PC-3 (cell line): ENCODE results near the gene CDH4. TPM values are rescaled to one million over a fixed set of nuclear protein-coding genes. Genes with fewer than 3 reads are reported as not detected.

Experiments used
- ATAC-seq: fragments of 200-7000 bp; cut with Tn5 transposase; 2 replicates; pipeline ENCODE4 v1.9.1; 2020; ENCODE audit warnings: mild to moderate bottlenecking, moderate library complexity
- BruUV-seq: library from RNA; stranded (reverse); fragments of 400-500 nt; replicated peaks from 2 replicates; lab custom pipeline; 2021; lab: Mats Ljungman, UMichigan
- CTCF ChIA-PET: fragments of 300-600 bp; sonication (Branson Sonifier 250); formaldehyde crosslinking; loops from one replicate; lab custom pipeline; 2022; ENCODE audit warnings: antibody characterized with exemption; lab: Charles Lee
- POLR2A ChIA-PET: fragments of 300-600 bp; sonication (Branson Sonifier 250); formaldehyde crosslinking; loops from one replicate; lab custom pipeline; 2022; ENCODE audit warnings: antibody characterized with exemption; ENCODE audit not compliant: unreplicated experiment; lab: Charles Lee
- DNase-seq: peaks from one replicate; pipeline ENCODE4 v3.0.0-alpha.2; 2015
- H2AFZ ChIP-seq: fragments of 300-600 bp; sonication (generic); 2 replicates; pipeline ENCODE4 v1.6.0; 2016; ENCODE audit warnings: antibody characterized with exemption, low read length
- H3F3A ChIP-seq: fragments of 300-600 bp; sonication (generic); one replicate; pipeline ENCODE4 v1.6.0; 2017; ENCODE audit warnings: antibody characterized with exemption, low read length, control low read depth, mild to moderate bottlenecking; ENCODE audit not compliant: unreplicated experiment
- H3K27ac ChIP-seq: fragments of 300-600 bp; sonication (generic); 2 replicates; pipeline ENCODE4 v1.5.1; 2016; ENCODE audit warnings: mild to moderate bottlenecking, low read length
- H3K27me3 ChIP-seq: fragments of 300-600 bp; sonication (generic); 2 replicates; pipeline ENCODE4 v1.6.1; 2016; ENCODE audit warnings: low read length, mixed read lengths
- H3K36me3 ChIP-seq: fragments of 300-600 bp; sonication (generic); 2 replicates; pipeline ENCODE4 v1.6.1; 2016; ENCODE audit warnings: low read depth, mixed run types, low read length, mixed read lengths
- H3K4me1 ChIP-seq: fragments of 300-600 bp; sonication (generic); 2 replicates; pipeline ENCODE4 v1.5.1; 2016; ENCODE audit warnings: low read length; ENCODE audit not compliant: insufficient read depth
- H3K4me2 ChIP-seq: fragments of 300-600 bp; sonication (generic); 2 replicates; pipeline ENCODE4 v1.6.0; 2016; ENCODE audit warnings: low read length
- H3K4me3 ChIP-seq: fragments of 300-600 bp; sonication (generic); 2 replicates; pipeline ENCODE4 v1.5.1; 2016; ENCODE audit warnings: mild to moderate bottlenecking, low read length, mixed read lengths
- H3K79me2 ChIP-seq: fragments of 300-600 bp; sonication (generic); 2 replicates; pipeline ENCODE4 v1.6.1; 2017; ENCODE audit warnings: low read length, mixed read lengths
- H3K9ac ChIP-seq: fragments of 300-600 bp; sonication (generic); 2 replicates; pipeline ENCODE4 v1.6.0; 2016; ENCODE audit warnings: mild to moderate bottlenecking, low read length
- H3K9me2 ChIP-seq: fragments of 300-600 bp; sonication (generic); replicated peaks from 2 replicates; pipeline ENCODE4 v1.6.1; 2016; ENCODE audit warnings: mixed run types, low read length, mixed read lengths
- H3K9me3 ChIP-seq: fragments of 300-600 bp; sonication (generic); 2 replicates; pipeline ENCODE4 v1.6.1; 2016; ENCODE audit warnings: low read length, mixed read lengths
- H4K20me1 ChIP-seq: fragments of 300-600 bp; sonication (generic); 2 replicates; pipeline ENCODE4 v1.6.1; 2016; ENCODE audit warnings: low read length, mixed read lengths
- EZH2 ChIP-seq: fragments of 300-600 bp; sonication (generic); IDR thresholded peaks from one replicate; pipeline ENCODE4 v1.6.1; 2017; ENCODE audit warnings: antibody characterized with exemption, mild to moderate bottlenecking, low read length; ENCODE audit not compliant: unreplicated experiment
- EZH2phosphoT487 ChIP-seq: fragments of 300-600 bp; sonication (generic); IDR thresholded peaks from 2 replicates; pipeline ENCODE4 v1.6.1; 2018; ENCODE audit warnings: mild to moderate bottlenecking, antibody characterized with exemption, low read length, borderline replicate concordance
- intact Hi-C: fragments of 100-400 bp; cut with micrococcal nuclease; formaldehyde crosslinking; loops from 2 replicates; pipeline ENCODE4 v1.9.0; 2023
- total RNA-seq: library from RNA; depleted of rRNA; stranded (reverse); fragments of >200 nt; gene quantifications from 2 replicates; pipeline ENCODE4 v1.2.3, GENCODE V29; 2014
- TF ChIP-seq, protein P1 (sequence below): fragments of 300-600 bp; sonication (generic); conservative IDR thresholded peaks from 2 replicates; pipeline ENCODE4 v1.5.1; 2017; ENCODE audit warnings: antibody characterized with exemption, low read depth, mild to moderate bottlenecking, low read length

CDH4 gene
- total RNA-seq, 1 experiment from 2014 or later, result not detected

DNA sequence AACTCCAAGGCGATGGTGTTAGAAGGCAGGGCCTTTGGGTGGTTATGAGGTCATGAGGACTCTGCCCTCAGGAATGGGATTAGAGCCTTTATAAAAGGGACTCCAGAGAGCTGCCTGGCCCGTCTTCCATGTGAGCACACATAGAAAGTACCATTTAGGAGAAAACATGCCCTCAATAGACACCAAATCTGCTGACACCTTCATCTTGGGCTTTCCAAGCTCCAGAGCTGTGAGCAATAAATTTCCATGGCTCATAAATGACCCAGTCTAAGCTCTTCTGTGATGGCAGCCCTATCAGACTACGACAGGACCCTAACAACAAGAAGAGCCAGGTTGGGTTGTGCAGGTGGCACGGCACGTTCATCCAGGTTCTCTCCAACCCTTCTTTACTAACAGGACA, 189.5 kb downstream of the CDH4 start:
- POLR2A ChIA-PET, result no interaction called here
- DNase-seq (no peak), ATAC-seq (no peak)
- intact Hi-C loops, result no loop called here
- H3K79me2 ChIP-seq, result no peaks in the 10 kb centered on the region
- H3K4me3 ChIP-seq, result no peak overlapping the region
- peaks cover 31% of the 10 kb centered on the region; the same call in 1 of the 2 replicates for H3K27me3 ChIP-seq
- no peak for TF ChIP-seq EZH2phosphoT487
- no peak for TF ChIP-seq EZH2
- TF ChIP-seq, protein P1, sequence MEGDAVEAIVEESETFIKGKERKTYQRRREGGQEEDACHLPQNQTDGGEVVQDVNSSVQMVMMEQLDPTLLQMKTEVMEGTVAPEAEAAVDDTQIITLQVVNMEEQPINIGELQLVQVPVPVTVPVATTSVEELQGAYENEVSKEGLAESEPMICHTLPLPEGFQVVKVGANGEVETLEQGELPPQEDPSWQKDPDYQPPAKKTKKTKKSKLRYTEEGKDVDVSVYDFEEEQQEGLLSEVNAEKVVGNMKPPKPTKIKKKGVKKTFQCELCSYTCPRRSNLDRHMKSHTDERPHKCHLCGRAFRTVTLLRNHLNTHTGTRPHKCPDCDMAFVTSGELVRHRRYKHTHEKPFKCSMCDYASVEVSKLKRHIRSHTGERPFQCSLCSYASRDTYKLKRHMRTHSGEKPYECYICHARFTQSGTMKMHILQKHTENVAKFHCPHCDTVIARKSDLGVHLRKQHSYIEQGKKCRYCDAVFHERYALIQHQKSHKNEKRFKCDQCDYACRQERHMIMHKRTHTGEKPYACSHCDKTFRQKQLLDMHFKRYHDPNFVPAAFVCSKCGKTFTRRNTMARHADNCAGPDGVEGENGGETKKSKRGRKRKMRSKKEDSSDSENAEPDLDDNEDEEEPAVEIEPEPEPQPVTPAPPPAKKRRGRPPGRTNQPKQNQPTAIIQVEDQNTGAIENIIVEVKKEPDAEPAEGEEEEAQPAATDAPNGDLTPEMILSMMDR, result no peak
- BruUV-seq, result no TSS peak
- H2AFZ ChIP-seq, result no peak overlapping the region
- no peak overlapping the region for H3K27ac ChIP-seq
- CTCF ChIA-PET, result no interaction called here
- H3K9ac ChIP-seq, result no peak overlapping the region
- no peak overlapping the region for H3K4me2 ChIP-seq
- no peaks in the 10 kb centered on the region for H4K20me1 ChIP-seq
- no peaks in the 10 kb centered on the region for H3K36me3 ChIP-seq
- H3F3A ChIP-seq, result no peaks in the 10 kb centered on the region
- no peaks in the 10 kb centered on the region for H3K9me3 ChIP-seq
- no peaks in the 10 kb centered on the region for H3K9me2 ChIP-seq
- no peaks in the 10 kb centered on the region for H3K4me1 ChIP-seq

DNA sequence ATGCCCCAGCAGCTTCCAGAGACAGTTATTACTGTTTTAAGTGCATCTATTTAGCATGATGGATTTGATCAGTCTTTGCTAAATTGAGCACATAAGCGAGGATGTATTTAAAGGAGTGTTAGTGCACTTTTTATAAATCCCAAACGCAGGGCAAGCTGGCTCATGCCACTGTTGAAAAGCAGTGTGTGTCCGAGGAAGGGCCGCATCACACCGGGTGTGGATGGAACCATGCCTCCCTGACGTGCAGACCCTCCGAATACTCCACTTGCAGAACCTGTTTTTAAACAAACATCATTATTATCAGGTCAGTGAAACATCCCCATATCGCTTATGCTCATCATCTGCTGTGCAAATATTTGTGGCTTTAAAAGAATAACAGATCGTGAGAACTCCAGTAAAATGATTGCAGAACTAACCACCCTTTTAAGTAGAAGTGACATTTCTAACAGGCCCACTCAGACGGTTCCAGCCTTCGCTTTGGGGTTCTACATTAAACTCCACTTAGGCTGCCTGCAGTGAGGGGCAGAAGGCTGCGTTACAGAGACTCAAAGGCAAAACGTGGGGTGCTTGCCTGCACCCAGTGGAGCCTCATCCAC, 190.1 kb downstream of the CDH4 start:
- TF ChIP-seq EZH2 (no peak), EZH2phosphoT487 (no peak)
- TF ChIP-seq, protein P1, result no peak
- Histone ChIP-seq H3F3A (no peaks in the 10 kb centered on the region), H2AFZ (no peak overlapping the region), H3K36me3 (no peaks in the 10 kb centered on the region), H3K4me3 (no peak overlapping the region), H3K9me3 (no peaks in the 10 kb centered on the region), H3K27me3 (peaks cover 31% of the 10 kb centered on the region; the same call in 1 of the 2 replicates), H3K27ac (no peak overlapping the region), H3K9ac (no peak overlapping the region), H3K9me2 (no peaks in the 10 kb centered on the region), H3K79me2 (no peaks in the 10 kb centered on the region), H3K4me2 (no peak overlapping the region), H4K20me1 (no peaks in the 10 kb centered on the region), H3K4me1 (no peaks in the 10 kb centered on the region)
- ChIA-PET CTCF (no interaction called here), POLR2A (no interaction called here)
- ATAC-seq (no peak), DNase-seq (no peak)
- intact Hi-C loops, result no loop called here
- BruUV-seq, result no TSS peak

DNA sequence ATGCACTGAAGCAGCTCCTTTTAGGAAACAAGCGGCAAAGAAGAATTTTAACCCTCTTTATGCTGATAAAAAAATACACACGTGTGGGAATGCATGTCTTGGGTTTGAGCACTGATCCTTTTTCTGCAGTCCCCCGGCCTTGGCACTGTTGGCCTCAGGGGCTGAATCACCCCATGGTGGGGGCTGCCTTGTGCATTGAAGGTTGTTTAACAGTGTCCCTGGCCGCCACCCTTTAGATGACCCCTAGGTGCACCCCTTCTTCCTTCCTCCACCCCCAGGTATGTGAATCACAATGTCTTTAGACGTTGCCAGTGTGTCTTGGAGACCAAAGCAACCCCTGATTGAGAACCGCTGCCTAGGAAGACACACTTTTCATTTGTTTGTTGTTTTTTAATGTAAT, 190.7 kb downstream of the CDH4 start:
- no peak overlapping the region for H2AFZ ChIP-seq
- H3K27ac ChIP-seq, result no peak overlapping the region
- CTCF ChIA-PET, result no interaction called here
- no TSS peak for BruUV-seq
- no peak overlapping the region for H3K4me3 ChIP-seq
- no peaks in the 10 kb centered on the region for H3K4me1 ChIP-seq
- H3K9me3 ChIP-seq, result no peaks in the 10 kb centered on the region
- H3K9me2 ChIP-seq, result no peaks in the 10 kb centered on the region
- no peak for ATAC-seq
- intact Hi-C loops, result no loop called here
- H3K36me3 ChIP-seq, result no peaks in the 10 kb centered on the region
- POLR2A ChIA-PET, result no interaction called here
- peaks cover 25% of the 10 kb centered on the region; the same call in 1 of the 2 replicates for H3K27me3 ChIP-seq
- no peaks in the 10 kb centered on the region for H3F3A ChIP-seq
- no peak overlapping the region for H3K4me2 ChIP-seq
- no peaks in the 10 kb centered on the region for H4K20me1 ChIP-seq
- no peak for DNase-seq
- H3K9ac ChIP-seq, result no peak overlapping the region
- no peaks in the 10 kb centered on the region for H3K79me2 ChIP-seq
- TF ChIP-seq EZH2 (no peak), EZH2phosphoT487 (no peak)
- TF ChIP-seq, protein P1, result no peak
